HG03097 (cell line): ENCODE measurements around the gene SUCLG2.
"Not testable (repeated sequence)": the region's sequence is repeated elsewhere in the genome, so short reads cannot be mapped to it uniquely, and the experiment has no call there.

Source experiments
- ATAC-seq: cut with Tn5 transposase; IDR thresholded peaks from one replicate; pipeline ENCODE4 v1.9.1; 2021; ENCODE audit not compliant: unreplicated experiment, low FRiP score

Gene SUCLG2

GRCh38 chr3:67610458-67610857 lies 44.0 kb downstream of the SUCLG2 start:
- ATAC-seq, result no peak

- ATAC-seq, result no peak
These were observed 44.7 kb downstream of the SUCLG2 start for GRCh38 chr3:67609709-67610108.

- ATAC-seq, result no peak
These were observed 46.4 kb downstream of the SUCLG2 start for GRCh38 chr3:67608034-67608433.

- ATAC-seq, result no peak
These were observed 49.0 kb downstream of the SUCLG2 start for GRCh38 chr3:67605377-67605776.

GRCh38 chr3:67602816-67603215 lies 51.6 kb downstream of the SUCLG2 start:
- no peak for ATAC-seq

- no peak for ATAC-seq
These were observed 52.3 kb downstream of the SUCLG2 start for GRCh38 chr3:67601919-67602608.

GRCh38 chr3:67601385-67601784 lies 53.0 kb downstream of the SUCLG2 start:
- no peak for ATAC-seq

GRCh38 chr3:67599821-67600220 lies 54.6 kb downstream of the SUCLG2 start:
- ATAC-seq, result no peak

- no peak for ATAC-seq
These were observed 55.4 kb downstream of the SUCLG2 start for GRCh38 chr3:67598814-67599556.

GRCh38 chr3:67595424-67595823 lies 59.0 kb downstream of the SUCLG2 start:
- ATAC-seq, result no peak

- no peak for ATAC-seq
These were observed 60.6 kb downstream of the SUCLG2 start for GRCh38 chr3:67593761-67594234.

GRCh38 chr3:67592057-67592456 lies 62.4 kb downstream of the SUCLG2 start:
- no peak for ATAC-seq

GRCh38 chr3:67587811-67588210 lies 66.6 kb downstream of the SUCLG2 start:
- ATAC-seq, result no peak

GRCh38 chr3:67587301-67587700 lies 67.1 kb downstream of the SUCLG2 start:
- ATAC-seq, result no peak

GRCh38 chr3:67584608-67585007 lies 69.8 kb downstream of the SUCLG2 start:
- not testable (repeated sequence) for ATAC-seq

- ATAC-seq, result no peak
These were observed 73.9 kb downstream of the SUCLG2 start for GRCh38 chr3:67580430-67581000.

GRCh38 chr3:67578416-67578815 lies 76.0 kb downstream of the SUCLG2 start:
- no peak for ATAC-seq

GRCh38 chr3:67576441-67576840 lies 78.0 kb downstream of the SUCLG2 start:
- no peak for ATAC-seq

GRCh38 chr3:67569324-67569723 lies 85.1 kb downstream of the SUCLG2 start:
- ATAC-seq, result no peak

- ATAC-seq, result no peak
These were observed 86.5 kb downstream of the SUCLG2 start for GRCh38 chr3:67567893-67568292.

GRCh38 chr3:67564973-67565372 lies 89.4 kb downstream of the SUCLG2 start:
- ATAC-seq, result no peak

GRCh38 chr3:67564008-67564407 lies 90.4 kb downstream of the SUCLG2 start:
- no peak for ATAC-seq
